Erythroblast (primary cell): ENCODE data around the gene CHRM1.

ENCODE experiments used
- GATA1 ChIP-seq: IDR thresholded peaks from 2 replicates; pipeline ENCODE4 v1.6.1; 2011; ENCODE audit warnings: low read depth, mild to moderate bottlenecking, control low read depth, low read length, moderate library complexity
- POLR2A ChIP-seq: IDR thresholded peaks from 2 replicates; pipeline ENCODE4 v1.6.1; 2011; ENCODE audit warnings: mild to moderate bottlenecking, low read length

DNA sequence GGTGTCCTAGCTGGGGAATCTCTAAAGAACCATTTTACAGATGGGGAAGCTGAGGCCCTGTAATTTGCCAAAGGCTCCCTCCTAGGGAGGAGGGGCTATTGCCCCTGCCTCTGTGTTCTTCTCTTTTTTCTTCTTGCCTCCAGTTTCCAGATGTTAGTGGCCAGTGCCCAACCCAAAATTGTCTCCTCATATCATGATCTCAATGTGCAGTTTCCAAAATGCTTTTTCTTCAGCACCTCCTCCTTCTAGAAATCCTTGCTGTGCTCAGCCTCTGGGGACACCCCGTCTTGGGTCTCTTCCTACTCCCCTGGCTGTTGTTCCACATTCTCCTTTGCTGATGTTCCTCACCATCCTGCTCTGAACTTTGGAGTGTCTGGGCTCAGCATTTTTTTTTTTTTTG is 9.5 kb upstream of the CHRM1 start:
- TF ChIP-seq POLR2A = no peak
- TF ChIP-seq GATA1 = no peak
